Pancreas (tissue), 10 donors: ENCODE measurements around the gene COLEC11. TPM values are rescaled to one million over a fixed set of nuclear protein-coding genes. Genes with fewer than 3 reads are reported as not detected.
A peak's percentile ranks its signal among the peaks of the same experiment; 100 is the strongest.

ENCODE experiments used
- ATAC-seq, 4 donors: fragments of 200-7000 bp; cut with Tn5 transposase; one replicate each; pipeline versions ENCODE4 v1.8.0 to v1.9.1; 2020; ENCODE audit warnings: mild to moderate bottlenecking in 4 of 4, moderate library complexity in 4 of 4
- DNase-seq, 6 donors: peaks; one replicate each; pipeline ENCODE4 v3.0.0-alpha.2; 2020
- FAIRE-seq: peaks from 2 replicates; lab custom pipeline; 2012; peaks lifted over from hg19 to GRCh38; lab: Jason Lieb, UNC
- H3K27ac ChIP-seq, 4 donors: fragments of 200-600 bp; sonication (generic); 1 replicate in 3 of 4; 2 replicates in 1 of 4; pipeline versions ENCODE4 v1.5.0 to v1.8.0; 2020
- H3K27me3 ChIP-seq, 4 donors: fragments of 200-600 bp; one replicate each; pipeline ENCODE4 v1.8.0; 2021
- H3K36me3 ChIP-seq, 3 donors: fragments of 200-600 bp; sonication (generic) in 1 of 3; one replicate each; pipeline versions ENCODE4 v1.5.0 to v1.8.0; 2020 to 2021
- H3K4me1 ChIP-seq, 3 donors: fragments of 200-600 bp; one replicate each; pipeline ENCODE4 v1.8.0; 2021
- H3K4me3 ChIP-seq, 4 donors: fragments of 200-600 bp; sonication (generic) in 2 of 4; one replicate each; pipeline versions ENCODE4 v1.5.0 to v1.8.0; 2020 to 2021
- H3K9me3 ChIP-seq, 4 donors: fragments of 200-600 bp; one replicate each; pipeline ENCODE4 v1.8.0; 2021
- WGBS, 2 donors: extraction: QIAGEN DNeasy Blood & Tissue Kit; methylation state at CpG; one replicate each; pipeline ENCODE4 v1.1.7; 2013; 5-methylcytosine and 5-hydroxymethylcytosine counted together
- intact Hi-C, 3 donors: fragments of 100-400 bp; cut with DNase I; formaldehyde crosslinking; loops; one replicate each; pipeline versions ENCODE4 v1.11.1 to v1.14.2; 2022
- polyA plus RNA-seq, 2 donors: library from polyadenylated mRNA; stranded (reverse); fragments of 200-250 nt; gene quantifications; one replicate each; pipeline ENCODE4 v1.2.3, GENCODE V29; 2013
- total RNA-seq, 6 donors: library from RNA; stranded (reverse); fragmentation: NEBNext Ultra II Directional in 4 of 6; extraction: Animal tissue kit (Norgen Biotek cat#: 25700) in 4 of 6; gene quantifications; one replicate each; pipeline versions ENCODE4 v1.2.1 to v1.2.4, GENCODE V29; 2021 to 2023
- TF ChIP-seq, protein P1 (sequence below), 4 donors: fragments of 200-600 bp; sonication (generic) in 3 of 4; IDR thresholded peaks; one replicate each; pipeline versions ENCODE4 v1.5.0 to v1.8.0; 2021; ENCODE audit warnings: antibody characterized with exemption in 4 of 4
- donor health status: healthy with polysubstance abuse.
- donor health status: DM: no; HTN: no; CAD: no; lungs with moderate emphysema.
- donor health status: DM: no; HTN: no; CAD: no.
- donor health status: control.
- donor health status: control.
- donor health status: Bipolar disorder and iron deficiency.
- donor health status: DM: yes; HTN: yes; CAD: no.
- donor health status: DM: no; HTN: no; CAD: no.
- donor health status: DM: no; HTN: no; CAD: no.
- donor health status: DM: yes; HTN: yes; CAD: no.

Gene COLEC11
- total and polyA plus RNA-seq, 8 donors = 2.0 to 11.9 (median 3.5) TPM

DNA sequence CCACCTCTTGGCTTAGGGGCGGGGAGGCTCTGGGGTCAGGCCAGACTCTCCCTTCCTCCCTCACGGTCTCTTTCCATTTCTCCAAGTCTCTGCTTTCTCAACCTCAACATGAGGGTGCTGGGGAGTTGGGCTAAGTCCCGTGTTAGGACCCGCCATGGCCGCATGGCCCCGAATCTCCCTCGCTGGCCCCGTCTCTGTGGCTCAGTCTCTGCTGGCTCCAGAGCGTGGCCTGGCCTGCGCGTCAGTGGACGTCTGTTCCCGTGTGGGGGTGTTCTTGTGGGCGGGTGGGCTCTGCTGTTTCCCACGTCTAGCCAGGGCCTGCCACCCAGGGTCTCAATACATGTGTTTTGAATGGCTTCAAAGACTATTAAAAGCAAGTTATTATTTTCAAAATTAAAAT lies 75.5 kb downstream of the COLEC11 start:
- TF ChIP-seq, protein P1, sequence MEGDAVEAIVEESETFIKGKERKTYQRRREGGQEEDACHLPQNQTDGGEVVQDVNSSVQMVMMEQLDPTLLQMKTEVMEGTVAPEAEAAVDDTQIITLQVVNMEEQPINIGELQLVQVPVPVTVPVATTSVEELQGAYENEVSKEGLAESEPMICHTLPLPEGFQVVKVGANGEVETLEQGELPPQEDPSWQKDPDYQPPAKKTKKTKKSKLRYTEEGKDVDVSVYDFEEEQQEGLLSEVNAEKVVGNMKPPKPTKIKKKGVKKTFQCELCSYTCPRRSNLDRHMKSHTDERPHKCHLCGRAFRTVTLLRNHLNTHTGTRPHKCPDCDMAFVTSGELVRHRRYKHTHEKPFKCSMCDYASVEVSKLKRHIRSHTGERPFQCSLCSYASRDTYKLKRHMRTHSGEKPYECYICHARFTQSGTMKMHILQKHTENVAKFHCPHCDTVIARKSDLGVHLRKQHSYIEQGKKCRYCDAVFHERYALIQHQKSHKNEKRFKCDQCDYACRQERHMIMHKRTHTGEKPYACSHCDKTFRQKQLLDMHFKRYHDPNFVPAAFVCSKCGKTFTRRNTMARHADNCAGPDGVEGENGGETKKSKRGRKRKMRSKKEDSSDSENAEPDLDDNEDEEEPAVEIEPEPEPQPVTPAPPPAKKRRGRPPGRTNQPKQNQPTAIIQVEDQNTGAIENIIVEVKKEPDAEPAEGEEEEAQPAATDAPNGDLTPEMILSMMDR (IDR thresholded peaks at IDR 0.05) = no peak
- intact Hi-C loops = no loop called here
- FAIRE-seq (no peak), ATAC-seq (no peak), DNase-seq (peak in 2 of 6 donors; percentile 3 to 46)
- Histone ChIP-seq H3K36me3 (no peaks in the 10 kb centered on the region), H3K4me1 (no peaks in the 10 kb centered on the region), H3K4me3 (no peak overlapping the region), H3K27me3 (no peaks in the 10 kb centered on the region), H3K27ac (no peak overlapping the region), H3K9me3 (no peaks in the 10 kb centered on the region)
- 74 to 87% methylated on average over 15 of the region's 15 CpGs for WGBS, 2 donors

DNA sequence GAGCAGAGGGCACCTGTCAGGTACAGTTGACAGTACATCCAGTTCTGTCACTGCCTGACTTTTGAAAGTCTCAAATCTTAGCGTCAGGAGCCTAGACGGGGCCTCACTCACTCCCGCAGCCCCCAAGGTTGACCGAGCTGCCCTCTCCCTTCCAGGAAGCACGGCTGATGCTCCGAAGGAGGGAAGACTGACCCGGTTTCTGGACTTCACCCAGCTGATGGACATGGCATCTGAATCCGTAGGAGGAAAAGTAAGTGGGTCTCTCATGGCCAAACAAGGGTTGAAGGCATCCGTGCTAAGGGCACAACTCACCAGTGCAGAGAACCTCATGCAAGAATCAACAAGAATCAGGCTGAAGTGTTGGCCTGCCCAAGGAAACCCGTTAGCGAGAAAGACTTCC lies 76.0 kb downstream of the COLEC11 start:
- intact Hi-C loops = no loop called here
- Histone ChIP-seq H3K27ac (no peak overlapping the region), H3K36me3 (no peaks in the 10 kb centered on the region), H3K4me3 (no peak overlapping the region), H3K9me3 (no peaks in the 10 kb centered on the region), H3K27me3 (no peaks in the 10 kb centered on the region), H3K4me1 (no peaks in the 10 kb centered on the region)
- TF ChIP-seq, protein P1 (IDR thresholded peaks at IDR 0.05) = no peak
- DNase-seq (peak in 1 of 6 donors; percentile 1), ATAC-seq (no peak), FAIRE-seq (no peak)
- 72 to 88% methylated on average over 11 of the region's 11 CpGs for WGBS, 2 donors

DNA sequence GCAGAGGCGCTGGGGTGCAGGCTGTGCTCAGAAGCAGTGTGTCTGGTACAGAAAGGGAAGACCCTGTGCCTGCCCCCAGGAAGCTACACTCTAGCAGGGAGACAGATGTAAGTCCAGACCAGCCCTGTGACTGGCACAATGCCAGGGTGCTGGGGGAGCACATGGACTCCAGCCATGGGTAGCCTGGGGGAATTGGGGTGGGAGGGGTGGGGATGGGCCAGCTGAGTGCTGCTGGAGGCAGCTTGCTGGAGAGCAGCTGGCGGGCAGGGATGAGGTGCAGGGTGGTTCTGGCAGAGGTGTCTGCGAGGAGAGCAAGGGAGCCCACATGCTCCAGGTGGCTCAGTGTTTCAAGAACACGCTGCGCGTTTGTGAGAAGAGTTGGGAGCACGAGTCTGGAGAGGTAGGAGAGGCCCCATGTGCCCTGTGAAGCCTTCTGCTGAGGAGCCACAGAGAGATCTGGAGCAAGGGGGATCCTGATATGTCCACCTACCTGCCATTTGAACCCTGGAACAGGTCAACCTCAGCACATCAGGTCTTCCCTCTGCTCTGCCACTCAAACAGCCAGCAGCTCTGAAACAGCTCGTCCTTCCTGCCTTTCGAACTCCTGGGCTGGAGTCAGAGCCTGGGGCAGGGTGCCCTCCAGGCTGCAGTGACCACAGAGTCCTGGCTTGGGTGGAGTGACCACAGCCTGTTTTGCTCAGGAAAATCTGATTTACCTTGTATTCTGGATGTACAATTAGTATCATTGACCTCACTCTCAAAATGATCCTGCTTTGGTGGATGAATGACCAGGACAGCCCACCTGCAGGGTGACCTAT lies 78.2 kb downstream of the COLEC11 start:
- no peak for FAIRE-seq
- Histone ChIP-seq H3K4me3 (no peak overlapping the region), H3K9me3 (no peaks in the 10 kb centered on the region), H3K36me3 (no peaks in the 10 kb centered on the region), H3K27ac (no peak overlapping the region), H3K27me3 (no peaks in the 10 kb centered on the region), H3K4me1 (no peaks in the 10 kb centered on the region)
- no peak for ATAC-seq
- intact Hi-C loops = no loop called here
- DNase-seq = peak in 1 of 6 donors; percentile 75
- 68 to 81% methylated on average over 9 of the region's 9 CpGs for WGBS, 2 donors
- TF ChIP-seq, protein P1 (IDR thresholded peaks at IDR 0.05) = no peak

DNA sequence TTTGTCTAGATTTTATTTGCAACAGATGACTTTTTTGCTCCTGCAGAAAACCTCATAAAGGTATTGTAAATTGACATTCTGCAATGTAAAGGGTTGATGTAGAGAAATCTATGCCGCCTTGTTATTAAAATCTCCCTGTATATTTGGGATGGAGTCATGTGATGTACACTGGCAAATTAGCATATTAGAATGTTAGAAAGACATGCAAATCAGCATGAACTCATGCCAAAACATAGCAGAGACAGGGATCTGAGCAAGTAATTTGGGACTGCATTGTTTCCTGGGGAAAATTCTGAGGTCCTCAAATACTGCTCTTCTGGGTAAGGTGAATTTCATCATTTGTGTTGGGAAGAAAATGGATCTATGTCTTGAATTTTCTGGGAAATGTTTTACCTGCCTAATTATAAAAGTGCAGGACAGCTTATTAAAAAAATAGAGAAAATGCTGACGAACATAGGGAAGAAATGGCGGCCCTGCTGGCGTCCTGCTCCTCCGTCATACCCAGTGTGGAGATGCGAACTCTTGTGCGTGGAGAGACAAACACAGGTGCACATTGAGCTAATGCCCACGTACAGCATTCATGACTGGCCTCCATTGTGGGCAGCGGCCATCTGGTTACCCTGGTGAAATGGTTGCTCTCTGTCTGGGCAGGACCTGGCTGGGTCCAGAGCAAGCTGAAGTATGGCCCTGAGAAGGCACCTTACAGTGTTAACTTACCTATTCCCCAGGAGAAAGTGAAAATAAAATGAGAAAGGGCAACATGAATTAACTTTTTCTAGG lies 79.3 kb downstream of the COLEC11 start:
- ATAC-seq = no peak
- TF ChIP-seq, protein P1 (IDR thresholded peaks at IDR 0.05) = no peak
- Histone ChIP-seq H3K27me3 (no peaks in the 10 kb centered on the region), H3K9me3 (no peaks in the 10 kb centered on the region), H3K27ac (no peak overlapping the region), H3K36me3 (no peaks in the 10 kb centered on the region), H3K4me3 (no peak overlapping the region), H3K4me1 (no peaks in the 10 kb centered on the region)
- DNase-seq = no peak
- 72 to 87% methylated on average over 9 of the region's 9 CpGs for WGBS, 2 donors
- intact Hi-C loops = no loop called here
- no peak for FAIRE-seq
